ENCODE measurements around the gene RRP15. TPM values are rescaled to one million over a fixed set of nuclear protein-coding genes. Genes with fewer than 3 reads are reported as not detected.
A peak's percentile ranks its signal among the peaks of the same experiment; 100 is the strongest.

Gene RRP15
- total RNA-seq, 1 experiment from 2014 or later = 32.1 TPM

DNA sequence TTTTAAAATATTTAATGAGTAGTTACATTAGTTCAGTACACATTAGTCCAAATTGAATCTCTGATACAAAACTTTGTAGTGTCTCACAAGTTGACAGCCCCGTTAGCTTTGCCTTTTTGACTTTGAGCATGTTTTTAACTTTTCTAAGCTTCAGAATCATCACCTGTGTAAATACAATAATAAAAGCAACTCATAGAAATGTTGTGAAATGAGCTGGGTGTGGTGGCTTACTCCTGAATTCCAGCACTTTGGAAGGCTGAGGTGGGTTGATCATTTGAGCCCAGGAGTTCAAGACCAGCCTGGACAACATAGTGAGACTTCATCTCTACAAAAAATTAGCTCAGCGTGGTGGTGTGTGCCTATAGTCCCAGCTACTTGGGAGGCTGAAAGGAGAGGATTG lies 11.1 kb downstream of the RRP15 start:
- ChIA-PET CTCF (no interaction called here), POLR2A (no interaction called here)
- Histone ChIP-seq H3K4me1 (ENCODE audit: control insufficient read depth, insufficient read depth, low read length) (no peaks in the 10 kb centered on the region), H3K4me3 (ENCODE audit: low read depth in 2 of 2, low read length in 2 of 2) (no peak overlapping the region), H3K9me3 (ENCODE audit: control insufficient read depth, insufficient read depth, low read depth, low read length) (no peaks in the 10 kb centered on the region), H3K27ac (ENCODE audit: low read length) (no peak overlapping the region), H3K36me3 (ENCODE audit: control insufficient read depth, insufficient read depth, low read length) (no peaks in the 10 kb centered on the region), H3K27me3 (ENCODE audit: control insufficient read depth, insufficient read depth, low read length) (no peaks in the 10 kb centered on the region)
- DNase-seq (ENCODE audit: low read depth, low spot score) (no peak), ATAC-seq (no peak)
- in situ Hi-C loops (cut with HindIII; ENCODE audit: low pct_unique_long_range_greater_than_20kb, low sequenced_read_pairs) = no loop called here
- no TSS peak for BruUV-seq (replicated peaks)
- intact Hi-C loops (cut with micrococcal nuclease; ENCODE audit: unreplicated experiment) = no loop called here
- TF ChIP-seq POLR2AphosphoS5 (IDR thresholded peaks at IDR 0.05; ENCODE audit: low read depth, low read length) (no peak), TCF7L2 (IDR thresholded peaks at IDR 0.05; ENCODE audit: low read depth, low read length) (no peak), SIN3A (IDR thresholded peaks at IDR 0.05; ENCODE audit: borderline replicate concordance, insufficient read depth, low read depth, low read length) (no peak)
- TF ChIP-seq, protein P1, sequence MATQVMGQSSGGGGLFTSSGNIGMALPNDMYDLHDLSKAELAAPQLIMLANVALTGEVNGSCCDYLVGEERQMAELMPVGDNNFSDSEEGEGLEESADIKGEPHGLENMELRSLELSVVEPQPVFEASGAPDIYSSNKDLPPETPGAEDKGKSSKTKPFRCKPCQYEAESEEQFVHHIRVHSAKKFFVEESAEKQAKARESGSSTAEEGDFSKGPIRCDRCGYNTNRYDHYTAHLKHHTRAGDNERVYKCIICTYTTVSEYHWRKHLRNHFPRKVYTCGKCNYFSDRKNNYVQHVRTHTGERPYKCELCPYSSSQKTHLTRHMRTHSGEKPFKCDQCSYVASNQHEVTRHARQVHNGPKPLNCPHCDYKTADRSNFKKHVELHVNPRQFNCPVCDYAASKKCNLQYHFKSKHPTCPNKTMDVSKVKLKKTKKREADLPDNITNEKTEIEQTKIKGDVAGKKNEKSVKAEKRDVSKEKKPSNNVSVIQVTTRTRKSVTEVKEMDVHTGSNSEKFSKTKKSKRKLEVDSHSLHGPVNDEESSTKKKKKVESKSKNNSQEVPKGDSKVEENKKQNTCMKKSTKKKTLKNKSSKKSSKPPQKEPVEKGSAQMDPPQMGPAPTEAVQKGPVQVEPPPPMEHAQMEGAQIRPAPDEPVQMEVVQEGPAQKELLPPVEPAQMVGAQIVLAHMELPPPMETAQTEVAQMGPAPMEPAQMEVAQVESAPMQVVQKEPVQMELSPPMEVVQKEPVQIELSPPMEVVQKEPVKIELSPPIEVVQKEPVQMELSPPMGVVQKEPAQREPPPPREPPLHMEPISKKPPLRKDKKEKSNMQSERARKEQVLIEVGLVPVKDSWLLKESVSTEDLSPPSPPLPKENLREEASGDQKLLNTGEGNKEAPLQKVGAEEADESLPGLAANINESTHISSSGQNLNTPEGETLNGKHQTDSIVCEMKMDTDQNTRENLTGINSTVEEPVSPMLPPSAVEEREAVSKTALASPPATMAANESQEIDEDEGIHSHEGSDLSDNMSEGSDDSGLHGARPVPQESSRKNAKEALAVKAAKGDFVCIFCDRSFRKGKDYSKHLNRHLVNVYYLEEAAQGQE (IDR thresholded peaks at IDR 0.05; ENCODE audit: insufficient read depth in 1 of 2, low read depth in 2 of 2, low read length in 1 of 2) = no peak
- TF ChIP-seq, protein P2, sequence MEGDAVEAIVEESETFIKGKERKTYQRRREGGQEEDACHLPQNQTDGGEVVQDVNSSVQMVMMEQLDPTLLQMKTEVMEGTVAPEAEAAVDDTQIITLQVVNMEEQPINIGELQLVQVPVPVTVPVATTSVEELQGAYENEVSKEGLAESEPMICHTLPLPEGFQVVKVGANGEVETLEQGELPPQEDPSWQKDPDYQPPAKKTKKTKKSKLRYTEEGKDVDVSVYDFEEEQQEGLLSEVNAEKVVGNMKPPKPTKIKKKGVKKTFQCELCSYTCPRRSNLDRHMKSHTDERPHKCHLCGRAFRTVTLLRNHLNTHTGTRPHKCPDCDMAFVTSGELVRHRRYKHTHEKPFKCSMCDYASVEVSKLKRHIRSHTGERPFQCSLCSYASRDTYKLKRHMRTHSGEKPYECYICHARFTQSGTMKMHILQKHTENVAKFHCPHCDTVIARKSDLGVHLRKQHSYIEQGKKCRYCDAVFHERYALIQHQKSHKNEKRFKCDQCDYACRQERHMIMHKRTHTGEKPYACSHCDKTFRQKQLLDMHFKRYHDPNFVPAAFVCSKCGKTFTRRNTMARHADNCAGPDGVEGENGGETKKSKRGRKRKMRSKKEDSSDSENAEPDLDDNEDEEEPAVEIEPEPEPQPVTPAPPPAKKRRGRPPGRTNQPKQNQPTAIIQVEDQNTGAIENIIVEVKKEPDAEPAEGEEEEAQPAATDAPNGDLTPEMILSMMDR (IDR thresholded peaks at IDR 0.05) = no peak

DNA sequence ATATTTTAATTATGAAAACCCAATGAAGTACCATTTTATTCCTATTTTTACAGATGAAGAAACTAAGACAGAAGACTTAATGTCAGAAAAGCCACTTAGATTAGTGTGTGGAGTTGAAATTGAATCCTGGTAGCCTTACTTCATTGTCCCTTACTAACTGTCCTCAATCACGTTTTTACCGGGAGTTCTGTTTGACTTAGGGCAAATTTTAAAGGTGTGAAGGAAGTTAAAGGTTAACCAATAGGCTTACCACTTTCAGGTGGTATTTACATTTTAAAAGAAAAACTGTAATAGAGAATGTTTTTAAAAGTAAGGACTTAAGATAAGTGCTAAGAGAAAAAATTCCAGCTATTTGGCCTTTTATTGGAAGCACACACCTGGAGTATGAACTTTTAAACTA lies 12.4 kb downstream of the RRP15 start:
- CTCF ChIA-PET = no interaction called here
- intact Hi-C loops (cut with micrococcal nuclease; ENCODE audit: unreplicated experiment) = no loop called here

More for the DNA sequence above, 12.4 kb downstream of the RRP15 start:
- Histone ChIP-seq H3K9me3 (ENCODE audit: control insufficient read depth, insufficient read depth, low read depth, low read length) (no peaks in the 10 kb centered on the region), H3K4me3 (ENCODE audit: low read depth in 2 of 2, low read length in 2 of 2) (no peak overlapping the region), H3K4me1 (ENCODE audit: control insufficient read depth, insufficient read depth, low read length) (no peaks in the 10 kb centered on the region), H3K27me3 (ENCODE audit: control insufficient read depth, insufficient read depth, low read length) (no peaks in the 10 kb centered on the region), H3K36me3 (ENCODE audit: control insufficient read depth, insufficient read depth, low read length) (no peaks in the 10 kb centered on the region; the same call in 1 of the 2 replicates), H3K27ac (ENCODE audit: low read length) (peak overlapping the region; percentile 25; the same call in 1 of the 2 replicates)
- POLR2A ChIA-PET = no interaction called here
- TF ChIP-seq SIN3A (IDR thresholded peaks at IDR 0.05; ENCODE audit: borderline replicate concordance, insufficient read depth, low read depth, low read length) = no peak
- TF ChIP-seq POLR2AphosphoS5 (IDR thresholded peaks at IDR 0.05; ENCODE audit: low read depth, low read length) = no peak
- no peak for TF ChIP-seq TCF7L2 (IDR thresholded peaks at IDR 0.05; ENCODE audit: low read depth, low read length)
- TF ChIP-seq, protein P1 (IDR thresholded peaks at IDR 0.05; ENCODE audit: insufficient read depth in 1 of 2, low read depth in 2 of 2, low read length in 1 of 2) = no peak
- TF ChIP-seq, protein P2 (IDR thresholded peaks at IDR 0.05) = no peak
- DNase-seq (ENCODE audit: low read depth, low spot score) (no peak), ATAC-seq (no peak)
- in situ Hi-C loops (cut with HindIII; ENCODE audit: low pct_unique_long_range_greater_than_20kb, low sequenced_read_pairs) = no loop called here
- BruUV-seq (replicated peaks) = no TSS peak

All from Panc1 (cell line).